ENCODE data around the gene STRADA. TPM values are rescaled to one million over a fixed set of nuclear protein-coding genes. Genes with fewer than 3 reads are reported as not detected.

The STRADA gene
- total RNA-seq, 1 experiment from 2014 or later, result 56.3 TPM

GRCh38 chr17:63675607-63676546 lies 65.7 kb downstream of the STRADA start:
- Histone ChIP-seq H3K36me3 (ENCODE audit: insufficient read depth, low read length, poor library complexity, severe bottlenecking) (no peaks in the 10 kb centered on the region), H3K4me1 (ENCODE audit: insufficient read depth, low read length, poor library complexity, severe bottlenecking) (peaks cover 36% of the 10 kb centered on the region), H3K9me3 (ENCODE audit: low read depth, low read length, poor library complexity, severe bottlenecking) (no peaks in the 10 kb centered on the region), H3K27ac (ENCODE audit: low read depth, low read length, poor library complexity, severe bottlenecking) (peak overlapping the region; percentile 78), H3K4me3 (ENCODE audit: low read depth, low read length, poor library complexity, severe bottlenecking) (no peak overlapping the region), H3K27me3 (replicated peaks; ENCODE audit: insufficient read depth, low read depth, low read length, poor library complexity) (no peaks in the 10 kb centered on the region)
- CTCF ChIA-PET, result interaction anchor here (1.0 to 2.1 kb wide), 2 partner anchors 23 to 250 kb away, joined by 3 to 6 read pairs; no protein-coding TSS in a partner anchor
- DNase-seq (ENCODE audit: low spot score), result peak; percentile 90
- BruUV-seq (replicated peaks), result no TSS peak
- no peak for TF ChIP-seq EZH2 (IDR thresholded peaks at IDR 0.05; ENCODE audit: borderline replicate concordance, low read depth, low read length, poor library complexity, severe bottlenecking)
- TF ChIP-seq, protein P1, sequence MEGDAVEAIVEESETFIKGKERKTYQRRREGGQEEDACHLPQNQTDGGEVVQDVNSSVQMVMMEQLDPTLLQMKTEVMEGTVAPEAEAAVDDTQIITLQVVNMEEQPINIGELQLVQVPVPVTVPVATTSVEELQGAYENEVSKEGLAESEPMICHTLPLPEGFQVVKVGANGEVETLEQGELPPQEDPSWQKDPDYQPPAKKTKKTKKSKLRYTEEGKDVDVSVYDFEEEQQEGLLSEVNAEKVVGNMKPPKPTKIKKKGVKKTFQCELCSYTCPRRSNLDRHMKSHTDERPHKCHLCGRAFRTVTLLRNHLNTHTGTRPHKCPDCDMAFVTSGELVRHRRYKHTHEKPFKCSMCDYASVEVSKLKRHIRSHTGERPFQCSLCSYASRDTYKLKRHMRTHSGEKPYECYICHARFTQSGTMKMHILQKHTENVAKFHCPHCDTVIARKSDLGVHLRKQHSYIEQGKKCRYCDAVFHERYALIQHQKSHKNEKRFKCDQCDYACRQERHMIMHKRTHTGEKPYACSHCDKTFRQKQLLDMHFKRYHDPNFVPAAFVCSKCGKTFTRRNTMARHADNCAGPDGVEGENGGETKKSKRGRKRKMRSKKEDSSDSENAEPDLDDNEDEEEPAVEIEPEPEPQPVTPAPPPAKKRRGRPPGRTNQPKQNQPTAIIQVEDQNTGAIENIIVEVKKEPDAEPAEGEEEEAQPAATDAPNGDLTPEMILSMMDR (conservative IDR thresholded peaks at IDR 0.05; ENCODE audit: low read depth, low read length), result no peak
- POLR2A ChIA-PET (ENCODE audit: low non-redundant PET), result interaction anchor here (0.5 to 0.7 kb wide), 2 partner anchors 64 to 1219 kb away, joined by 3 to 4 read pairs; no protein-coding TSS in a partner anchor
- intact Hi-C loops (cut with micrococcal nuclease; ENCODE audit: unreplicated experiment), result loop anchor here (5.0 kb wide), 1 partner anchor 54 kb away; the partner anchor contains the start of gene MAP3K3

DNA sequence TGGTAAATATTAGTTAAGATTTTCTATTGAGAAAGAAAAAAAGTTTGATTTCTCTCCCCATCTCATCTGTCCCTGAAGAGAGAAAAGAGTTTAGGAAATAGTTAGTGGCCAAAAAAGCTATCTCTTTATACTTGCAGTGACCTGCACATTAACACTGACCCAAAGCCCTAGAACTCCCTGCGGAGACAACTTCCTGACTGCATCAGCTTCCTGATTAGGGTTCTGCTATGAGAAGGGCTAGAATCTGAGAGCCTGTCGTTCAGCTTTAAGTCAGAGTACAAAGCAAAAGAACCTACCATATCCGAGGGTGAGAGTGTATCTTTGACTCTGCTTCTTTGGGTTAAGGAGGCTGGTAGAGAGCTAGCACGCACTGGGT lies 66.4 kb downstream of the STRADA start:
- Histone ChIP-seq H3K4me1 (ENCODE audit: insufficient read depth, low read length, poor library complexity, severe bottlenecking) (peaks cover 36% of the 10 kb centered on the region), H3K9me3 (ENCODE audit: low read depth, low read length, poor library complexity, severe bottlenecking) (no peaks in the 10 kb centered on the region), H3K4me3 (ENCODE audit: low read depth, low read length, poor library complexity, severe bottlenecking) (no peak overlapping the region), H3K27me3 (replicated peaks; ENCODE audit: insufficient read depth, low read depth, low read length, poor library complexity) (no peaks in the 10 kb centered on the region), H3K36me3 (ENCODE audit: insufficient read depth, low read length, poor library complexity, severe bottlenecking) (no peaks in the 10 kb centered on the region), H3K27ac (ENCODE audit: low read depth, low read length, poor library complexity, severe bottlenecking) (peak overlapping the region; percentile 78)
- ChIA-PET CTCF (interaction anchor here (2.1 kb wide), 1 partner anchor 250 kb away, joined by 6 read pairs; no protein-coding TSS in a partner anchor), POLR2A (ENCODE audit: low non-redundant PET) (interaction anchor here (0.5 to 0.6 kb wide), 2 partner anchors 14 to 73 kb away, joined by 3 to 7 read pairs; no protein-coding TSS in a partner anchor)
- BruUV-seq (replicated peaks), result no TSS peak
- intact Hi-C loops (cut with micrococcal nuclease; ENCODE audit: unreplicated experiment), result loop anchor here (5.0 kb wide), 1 partner anchor 53 kb away; the partner anchor contains the start of gene MAP3K3
- DNase-seq (ENCODE audit: low spot score), result peak; percentile 68
- TF ChIP-seq, protein P1 (conservative IDR thresholded peaks at IDR 0.05; ENCODE audit: low read depth, low read length), result no peak

DNA sequence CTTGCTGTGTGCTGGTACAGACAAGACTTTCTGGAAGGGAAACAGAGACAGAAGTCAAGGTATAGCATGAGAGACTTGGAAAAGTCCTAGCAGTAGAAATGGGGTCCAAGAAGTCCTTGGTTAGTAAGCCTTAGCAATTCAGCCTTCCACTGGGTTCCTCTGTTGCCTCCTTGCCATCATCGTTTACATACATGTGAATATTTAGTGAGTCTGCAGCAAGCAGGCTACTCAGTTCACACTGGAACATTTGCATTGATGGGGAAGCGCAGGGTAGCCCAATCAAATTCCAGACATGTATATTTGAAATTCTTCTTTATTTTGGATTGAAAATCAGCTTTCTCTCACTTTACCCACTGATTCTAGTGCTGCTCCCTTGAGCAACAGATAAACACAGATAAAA lies 68.7 kb downstream of the STRADA start:
- intact Hi-C loops (cut with micrococcal nuclease; ENCODE audit: unreplicated experiment), result no loop called here
- no peak for DNase-seq (ENCODE audit: low spot score)
- no TSS peak for BruUV-seq (replicated peaks)
- Histone ChIP-seq H3K36me3 (ENCODE audit: insufficient read depth, low read length, poor library complexity, severe bottlenecking) (no peaks in the 10 kb centered on the region), H3K27me3 (replicated peaks; ENCODE audit: insufficient read depth, low read depth, low read length, poor library complexity) (no peaks in the 10 kb centered on the region), H3K9me3 (ENCODE audit: low read depth, low read length, poor library complexity, severe bottlenecking) (no peaks in the 10 kb centered on the region), H3K27ac (ENCODE audit: low read depth, low read length, poor library complexity, severe bottlenecking) (no peak overlapping the region), H3K4me3 (ENCODE audit: low read depth, low read length, poor library complexity, severe bottlenecking) (no peak overlapping the region), H3K4me1 (ENCODE audit: insufficient read depth, low read length, poor library complexity, severe bottlenecking) (peaks cover 34% of the 10 kb centered on the region)
- TF ChIP-seq EZH2 (IDR thresholded peaks at IDR 0.05; ENCODE audit: borderline replicate concordance, low read depth, low read length, poor library complexity, severe bottlenecking), result no peak
- TF ChIP-seq, protein P1 (conservative IDR thresholded peaks at IDR 0.05; ENCODE audit: low read depth, low read length), result no peak
- CTCF ChIA-PET, result no interaction called here
- POLR2A ChIA-PET (ENCODE audit: low non-redundant PET), result no interaction called here
